HG02852 (cell line): ENCODE results near the gene RSPO1.

Source experiments
- ATAC-seq: cut with Tn5 transposase; IDR thresholded peaks from one replicate; pipeline ENCODE4 v1.9.1; 2021; ENCODE audit warnings: mild to moderate bottlenecking, moderate library complexity; ENCODE audit not compliant: unreplicated experiment

RSPO1 gene

GRCh38 chr1:37657620-37658412 lies 23.1 kb upstream of the RSPO1 start:
- ATAC-seq = no peak

GRCh38 chr1:37656881-37657280 lies 22.2 kb upstream of the RSPO1 start:
- ATAC-seq = no peak

DNA sequence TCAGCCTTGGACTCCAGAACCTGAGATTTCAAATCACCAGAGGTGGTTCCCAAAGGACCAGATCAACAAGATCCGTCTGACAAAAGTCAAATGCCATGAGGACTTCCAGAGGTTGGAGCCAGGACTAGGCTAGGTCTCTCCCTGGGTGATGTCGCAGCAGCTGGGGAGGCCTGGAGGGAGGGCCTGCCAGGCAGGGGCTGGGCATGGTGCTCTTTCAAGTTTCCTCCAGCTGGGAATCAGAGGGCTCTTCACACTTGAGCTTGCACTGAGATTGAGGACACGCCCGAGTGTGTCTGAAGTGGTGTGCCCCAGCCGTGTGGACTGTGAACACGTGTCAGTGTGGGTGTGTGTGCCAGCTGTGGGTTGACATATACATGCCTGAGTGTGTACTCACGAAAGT lies 21.3 kb upstream of the RSPO1 start:
- ATAC-seq = no peak

- ATAC-seq = no peak
Observed at GRCh38 chr1:37655274-37655673, 20.6 kb upstream of the RSPO1 start.

- no peak for ATAC-seq
Observed at GRCh38 chr1:37653906-37654305, 19.2 kb upstream of the RSPO1 start.

GRCh38 chr1:37652976-37653375 lies 18.3 kb upstream of the RSPO1 start:
- no peak for ATAC-seq

DNA sequence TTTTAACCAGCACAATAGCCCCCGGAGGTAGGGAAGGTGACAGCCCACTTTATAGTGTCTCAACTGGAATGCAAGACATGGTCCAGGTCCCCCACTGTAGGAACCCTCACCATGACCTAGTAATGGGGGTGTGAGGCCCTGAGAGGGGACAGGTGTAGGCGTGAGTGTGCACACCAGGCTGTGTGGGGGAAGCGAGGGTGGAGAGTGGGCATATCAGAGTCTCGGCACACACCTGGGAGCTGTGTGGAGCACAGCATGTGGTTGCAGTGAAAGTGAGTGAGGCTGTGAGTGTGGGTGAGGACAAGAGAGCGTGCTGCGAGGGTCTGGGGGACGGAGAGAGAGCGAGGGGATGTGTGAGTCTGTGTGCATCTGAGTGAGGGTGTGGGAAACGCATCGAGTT lies 17.1 kb upstream of the RSPO1 start:
- ATAC-seq = no peak

DNA sequence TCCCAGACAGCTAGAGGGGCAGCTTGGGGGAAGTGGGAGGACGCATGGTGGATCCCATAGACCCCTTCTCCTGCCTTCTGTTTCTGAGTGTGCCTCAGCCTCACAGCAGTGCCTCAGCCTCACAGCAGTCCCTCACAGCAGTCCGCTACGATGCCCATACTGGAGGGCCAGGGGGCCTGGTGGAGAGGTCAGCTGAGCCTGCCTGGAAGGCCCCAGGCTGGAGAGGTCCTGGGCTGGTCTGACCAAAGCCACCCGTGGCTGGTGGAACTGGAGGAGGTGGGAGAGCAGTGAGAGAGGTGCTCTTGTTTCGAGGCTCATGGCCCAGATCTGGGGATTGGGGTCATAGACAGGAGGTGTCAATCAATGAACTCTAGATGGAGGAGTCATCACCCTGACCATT lies 16.0 kb upstream of the RSPO1 start:
- no peak for ATAC-seq

DNA sequence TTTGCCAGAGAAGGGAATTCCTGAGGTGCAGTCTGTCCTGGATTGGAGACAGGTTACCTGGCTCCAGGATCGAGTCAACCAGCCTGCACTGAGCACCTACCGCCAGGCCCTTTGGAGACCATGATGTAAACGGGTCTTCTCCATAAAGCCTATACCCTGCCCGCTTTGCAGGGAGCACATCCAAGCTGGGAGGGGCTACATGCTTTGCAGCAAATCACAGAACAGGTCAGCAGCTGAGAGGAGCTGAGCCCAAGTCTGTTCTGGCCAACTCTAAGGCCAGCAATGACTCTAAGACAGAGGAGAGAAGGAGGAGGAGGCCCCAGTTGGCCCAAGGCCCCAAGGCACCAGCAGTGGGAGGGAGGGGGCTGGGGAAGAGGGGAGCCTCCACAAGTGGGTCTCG lies 15.5 kb upstream of the RSPO1 start:
- no peak for ATAC-seq

DNA sequence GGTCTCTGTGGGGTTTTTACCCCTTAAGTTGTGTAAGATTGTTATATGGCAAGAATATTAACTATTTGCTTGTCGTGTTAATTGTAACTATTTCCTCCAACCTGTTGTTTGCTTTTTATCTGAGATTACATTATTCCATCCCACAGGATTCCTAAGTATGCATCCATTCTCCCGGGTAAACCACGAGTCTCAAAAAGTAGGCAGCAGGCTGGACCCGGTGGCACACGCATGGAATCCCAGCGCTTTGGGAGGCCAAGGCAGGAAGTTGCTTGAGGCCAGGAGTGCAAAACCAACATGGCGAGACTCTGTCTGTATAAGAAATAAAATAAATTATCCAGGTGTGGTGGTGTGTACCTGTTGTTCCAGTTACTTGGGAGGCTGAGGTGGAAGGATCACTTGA lies 12.6 kb upstream of the RSPO1 start:
- ATAC-seq = no peak

DNA sequence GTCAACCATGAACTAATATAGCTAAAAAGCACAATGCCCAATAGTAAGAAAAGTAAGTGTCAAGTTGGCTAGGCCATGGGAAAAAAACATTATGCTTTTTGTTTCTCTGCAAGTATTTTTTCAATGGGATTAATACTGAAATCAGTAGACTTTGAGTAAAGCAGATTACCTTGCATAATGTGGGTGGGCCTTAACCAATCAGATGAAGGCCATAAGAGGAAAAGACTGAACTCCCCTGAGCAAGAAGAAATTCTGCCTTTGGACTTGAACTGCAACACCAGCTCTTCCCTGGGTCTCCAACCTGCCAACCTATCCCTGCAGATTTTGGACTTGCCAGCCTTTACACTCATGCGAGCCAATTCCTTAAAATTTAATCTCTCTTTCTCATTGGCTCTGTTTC lies 6.4 kb upstream of the RSPO1 start:
- ATAC-seq = no peak

DNA sequence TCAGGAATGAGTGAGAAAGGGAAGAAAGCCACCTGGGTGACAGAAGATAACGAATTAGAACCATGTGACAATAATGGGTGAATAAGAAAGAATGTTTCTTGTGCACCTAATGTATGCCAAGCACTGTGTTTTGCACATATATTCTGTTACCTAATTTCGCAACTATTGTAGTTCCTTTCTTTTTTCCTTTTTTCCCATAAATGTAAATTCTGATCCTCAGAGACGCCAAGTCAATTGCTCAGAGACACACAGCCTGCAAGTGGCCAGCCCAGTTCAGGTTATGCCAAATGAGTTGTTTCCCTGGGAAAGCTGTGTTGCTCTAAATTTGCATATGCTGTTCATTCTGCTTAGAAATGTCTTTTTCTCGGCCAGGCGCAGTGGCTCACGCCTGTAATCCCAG lies 1.7 kb upstream of the RSPO1 start:
- no peak for ATAC-seq

DNA sequence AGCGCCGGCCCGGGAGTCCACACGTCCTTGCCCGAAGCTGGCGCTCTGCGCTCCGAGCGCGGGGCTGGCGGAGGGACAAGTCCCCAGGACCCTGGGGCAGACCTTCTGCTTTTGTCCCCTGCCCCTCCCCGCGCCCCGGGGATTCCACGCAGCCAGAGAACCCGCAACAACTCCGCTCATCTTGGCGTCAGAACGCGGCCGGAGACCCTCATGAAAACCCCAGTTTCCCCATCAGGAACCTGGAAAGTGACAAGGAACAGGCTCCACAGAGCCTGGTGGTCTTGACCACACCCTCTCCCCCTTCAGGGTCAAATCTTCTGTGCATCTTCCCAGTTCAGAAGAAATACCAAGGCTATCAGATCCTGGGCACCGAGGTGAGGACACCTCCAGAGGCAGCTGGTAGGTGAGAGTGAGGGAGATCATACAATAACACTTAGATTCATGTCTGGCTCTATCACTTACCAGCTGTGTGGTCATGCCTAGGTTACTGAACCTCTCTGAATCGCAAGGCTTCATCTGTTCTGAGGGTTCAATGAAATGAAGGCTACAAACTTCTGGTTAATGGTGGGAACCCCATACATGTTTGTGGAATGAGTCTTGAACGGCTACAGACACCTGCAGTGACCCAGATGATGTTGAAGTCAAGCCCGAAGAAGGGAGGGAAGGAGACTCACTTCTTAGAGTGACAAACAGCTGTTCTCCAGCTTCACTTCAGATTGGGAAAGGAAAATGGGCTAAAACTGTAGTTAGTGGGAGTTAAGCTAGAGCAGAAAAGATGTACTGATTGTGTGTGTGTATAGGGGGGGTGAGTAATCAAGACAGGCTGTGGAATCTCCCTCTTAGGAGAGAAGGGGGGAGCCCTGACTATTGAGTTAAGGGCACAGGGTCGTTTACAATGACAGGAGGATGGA lies 555 bp upstream of the RSPO1 start:
- ATAC-seq = no peak

- ATAC-seq = no peak
Observed at GRCh38 chr1:37633938-37634243, 801 bp downstream of the RSPO1 start.

- ATAC-seq = no peak
Observed at GRCh38 chr1:37633040-37633937, 1.4 kb downstream of the RSPO1 start.

DNA sequence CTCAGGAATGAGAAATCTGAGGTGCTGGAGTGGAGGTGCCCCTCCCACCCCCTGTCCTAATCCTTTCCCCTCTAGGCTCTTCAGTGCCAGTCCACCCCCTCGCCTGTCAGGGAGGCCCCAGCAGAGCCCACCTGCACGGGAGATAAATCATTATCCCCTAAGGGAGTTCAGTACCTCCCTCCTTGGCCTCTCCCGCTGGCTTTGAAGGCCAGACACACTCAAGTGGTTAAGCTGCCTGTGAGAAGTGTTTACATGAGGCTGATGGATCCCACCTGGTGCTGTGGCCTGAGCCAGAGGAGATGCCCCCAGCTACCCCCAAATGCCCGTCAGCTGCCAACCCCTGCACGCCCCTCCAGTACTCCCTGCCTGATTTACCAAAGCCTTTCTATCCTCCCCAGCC lies 3.7 kb downstream of the RSPO1 start:
- ATAC-seq = no peak

- no peak for ATAC-seq
Observed at GRCh38 chr1:37630426-37631028, 4.2 kb downstream of the RSPO1 start.

GRCh38 chr1:37629726-37630425 lies 4.8 kb downstream of the RSPO1 start:
- ATAC-seq = no peak

DNA sequence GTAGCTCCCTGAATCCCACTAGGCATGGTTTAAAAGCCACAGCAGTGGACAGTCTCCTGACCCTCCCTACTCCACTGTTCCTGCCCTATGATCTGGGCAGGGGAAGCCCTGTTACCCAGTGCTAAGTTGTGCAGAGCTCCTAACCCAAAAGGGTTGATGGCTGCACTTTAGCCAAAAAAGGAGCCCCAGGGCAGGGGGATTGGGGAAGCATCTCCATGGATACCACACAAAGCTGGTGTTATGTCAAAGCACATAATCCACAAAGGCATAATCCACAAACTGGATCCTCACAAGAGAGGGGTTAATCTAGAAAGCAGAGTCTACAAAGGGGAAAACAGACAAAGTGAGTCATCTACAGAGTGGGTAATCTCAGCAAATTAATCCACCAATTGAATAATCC lies 5.7 kb downstream of the RSPO1 start:
- ATAC-seq = no peak

GRCh38 chr1:37628026-37628556 lies 6.6 kb downstream of the RSPO1 start:
- no peak for ATAC-seq
